HG03064 (cell line): ENCODE measurements around the gene SMG6.

Experiments
- ATAC-seq: cut with Tn5 transposase; IDR thresholded peaks from one replicate; pipeline ENCODE4 v1.9.1; 2021; ENCODE audit warnings: low read depth; ENCODE audit not compliant: unreplicated experiment

Gene SMG6

DNA sequence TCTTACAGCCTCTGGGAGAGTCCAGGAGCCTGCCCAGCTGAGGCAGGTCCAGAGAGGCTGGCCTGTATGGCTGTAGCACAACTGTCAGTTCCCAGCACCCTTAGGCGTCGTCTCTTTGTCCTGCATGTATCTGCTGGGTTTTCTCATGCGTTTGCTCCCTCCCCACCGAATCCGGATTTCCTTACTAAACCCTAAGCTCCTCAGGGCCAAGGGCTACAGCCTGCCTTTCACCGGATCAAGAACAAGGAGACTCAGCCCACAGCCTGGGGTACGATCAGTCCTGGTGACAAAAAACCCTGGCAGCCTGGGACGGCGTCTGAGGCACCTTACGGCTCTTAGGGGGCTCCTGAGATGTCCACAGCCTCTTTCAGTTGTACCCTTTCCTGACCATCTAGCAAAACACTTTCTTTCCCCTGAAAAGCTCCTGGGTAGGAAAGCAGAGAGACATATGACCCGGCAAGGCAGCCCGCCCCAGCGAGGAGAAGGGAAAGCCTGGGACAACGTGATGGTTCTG is 236.5 kb downstream of the SMG6 start:
- ATAC-seq: no peak

DNA sequence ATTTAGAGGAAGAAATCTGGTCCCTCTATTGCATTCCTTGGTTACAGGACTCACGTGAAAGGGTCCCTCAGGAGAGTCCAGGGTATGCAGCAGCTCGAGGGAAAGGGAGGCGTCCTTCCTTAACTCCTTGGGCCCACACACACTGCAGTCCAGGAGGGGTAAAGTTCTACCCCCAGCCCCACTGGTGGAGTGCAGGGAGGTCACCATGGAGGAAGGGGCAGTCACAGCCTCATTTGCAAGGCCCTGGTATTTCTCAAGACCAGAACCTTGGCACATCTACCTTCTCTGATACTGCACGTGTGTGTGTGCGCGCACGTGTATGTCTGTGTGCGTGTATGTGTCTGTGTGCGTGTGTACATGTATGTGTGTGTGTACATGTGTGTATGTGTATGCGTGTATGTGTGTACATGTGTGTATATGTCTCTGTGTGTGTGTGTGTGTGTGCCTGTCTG is 237.6 kb downstream of the SMG6 start:
- ATAC-seq: no peak

DNA sequence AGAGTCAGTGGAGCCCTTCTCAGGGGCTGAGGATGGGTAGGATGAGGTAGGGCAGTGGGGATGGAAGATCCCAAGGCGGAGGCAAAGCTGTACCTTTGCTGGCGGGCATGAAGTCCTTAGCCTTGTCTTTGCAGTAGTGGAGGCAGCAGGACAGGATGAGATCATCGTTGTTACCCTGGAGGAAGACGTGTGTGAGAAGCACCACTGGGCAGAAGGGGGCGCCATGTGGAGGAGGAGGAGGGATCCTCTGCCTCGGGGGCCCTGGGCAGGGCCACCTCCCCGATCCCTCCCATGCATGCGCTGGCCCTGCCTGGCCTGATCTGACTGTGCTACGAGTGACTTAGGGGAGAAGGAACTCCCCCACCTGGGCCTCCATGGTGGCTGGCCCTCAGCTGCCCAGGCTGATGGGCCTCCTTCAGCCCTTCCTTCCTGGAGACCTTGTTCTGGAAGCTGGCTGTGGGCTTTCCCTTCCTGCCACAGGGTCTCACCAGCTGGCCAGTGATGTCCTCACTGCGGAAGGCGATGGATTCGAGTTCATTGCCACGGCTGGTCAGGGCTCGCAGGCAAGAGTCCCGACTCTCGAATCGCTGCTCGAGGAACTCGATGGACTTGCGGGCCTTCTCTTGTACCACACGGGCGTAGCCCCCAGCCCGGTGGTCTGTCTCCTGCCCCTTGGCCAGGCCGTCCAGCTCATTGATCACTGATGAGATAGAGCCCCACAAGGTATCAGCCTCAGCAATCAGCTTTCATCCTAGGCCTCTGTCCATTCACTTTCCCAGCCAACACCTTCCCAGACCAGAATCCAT is 238.4 kb downstream of the SMG6 start:
- no peak for ATAC-seq

DNA sequence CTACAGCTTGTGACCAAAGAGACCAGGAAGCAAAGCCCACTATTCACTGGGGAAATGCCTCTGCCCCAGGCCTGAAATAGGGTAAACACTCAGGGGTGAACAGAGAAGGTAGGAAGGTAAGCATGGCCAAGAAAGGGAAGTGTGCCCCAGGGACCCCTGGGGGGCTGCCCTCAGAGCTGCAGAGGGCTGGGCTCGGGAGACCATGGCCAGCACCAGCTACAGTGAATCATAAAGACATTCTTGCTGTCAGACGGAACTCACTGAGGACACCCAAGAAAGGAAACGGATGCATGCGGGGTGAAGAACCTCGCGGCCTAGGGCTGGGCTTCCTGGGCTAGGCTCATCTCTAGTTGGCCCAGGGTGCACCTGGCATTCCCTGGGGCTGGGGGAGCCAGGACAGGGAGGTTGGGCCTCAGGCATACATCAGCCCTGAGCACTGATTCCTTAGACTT is 239.0 kb downstream of the SMG6 start:
- no peak for ATAC-seq

DNA sequence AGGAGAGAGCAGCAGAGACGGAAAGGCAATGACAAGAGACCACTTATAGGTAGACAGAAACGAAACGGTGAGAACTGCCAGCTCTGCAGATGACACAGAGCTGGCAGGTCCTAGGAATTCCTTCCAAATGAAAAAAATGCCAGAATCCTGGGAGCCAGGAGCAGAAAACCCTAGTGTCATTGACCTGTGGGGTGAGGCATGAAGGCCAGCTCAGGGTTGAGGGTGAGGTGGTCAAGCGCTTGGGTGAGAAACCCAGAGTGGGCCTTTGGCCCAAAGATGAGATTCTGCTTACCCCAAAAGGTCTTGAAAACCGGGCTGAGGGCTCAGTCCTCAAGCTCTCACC is 239.5 kb downstream of the SMG6 start:
- no peak for ATAC-seq

DNA sequence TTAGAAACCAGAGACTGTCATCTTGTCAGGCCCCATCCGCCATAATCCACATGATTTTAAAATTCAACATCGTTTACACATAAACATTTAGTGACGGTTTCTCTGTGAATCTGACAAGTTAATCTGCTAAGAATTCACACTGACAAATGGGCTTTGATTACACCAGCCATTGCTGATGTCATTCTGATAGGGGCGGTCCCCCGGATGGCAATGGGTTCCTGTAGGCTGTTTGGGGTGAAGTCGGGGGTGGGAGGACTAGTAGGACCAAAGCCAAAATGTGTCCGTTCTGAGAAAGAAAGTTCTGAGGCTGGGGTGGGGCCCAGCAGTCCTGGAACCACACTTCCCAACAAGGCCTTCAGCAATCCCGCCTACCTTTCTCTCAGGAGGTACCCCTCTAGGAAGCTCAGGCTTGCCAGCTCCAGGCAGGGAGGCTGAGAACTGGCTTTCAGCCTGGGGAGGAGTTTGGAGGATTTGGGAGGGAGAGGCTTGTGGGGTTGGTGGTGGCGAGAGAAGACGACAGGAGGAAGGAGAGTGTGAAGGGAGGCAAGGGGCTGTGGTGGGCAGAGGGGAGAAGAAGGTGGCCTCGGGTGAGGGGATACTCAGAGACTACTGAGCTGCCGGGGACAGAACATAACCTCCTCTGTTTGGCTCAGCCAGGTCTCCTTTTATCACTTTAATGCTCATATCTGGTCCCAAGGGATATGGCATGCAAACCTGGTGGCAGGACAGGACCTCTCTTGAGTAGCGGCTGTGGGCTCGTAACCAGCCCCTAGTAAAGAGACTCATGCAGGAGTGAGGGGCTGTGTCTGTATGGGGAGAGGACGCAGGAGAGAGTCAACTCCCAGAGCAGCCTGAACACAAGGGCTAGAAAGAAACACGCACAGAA is 240.1 kb downstream of the SMG6 start:
- ATAC-seq: no peak

DNA sequence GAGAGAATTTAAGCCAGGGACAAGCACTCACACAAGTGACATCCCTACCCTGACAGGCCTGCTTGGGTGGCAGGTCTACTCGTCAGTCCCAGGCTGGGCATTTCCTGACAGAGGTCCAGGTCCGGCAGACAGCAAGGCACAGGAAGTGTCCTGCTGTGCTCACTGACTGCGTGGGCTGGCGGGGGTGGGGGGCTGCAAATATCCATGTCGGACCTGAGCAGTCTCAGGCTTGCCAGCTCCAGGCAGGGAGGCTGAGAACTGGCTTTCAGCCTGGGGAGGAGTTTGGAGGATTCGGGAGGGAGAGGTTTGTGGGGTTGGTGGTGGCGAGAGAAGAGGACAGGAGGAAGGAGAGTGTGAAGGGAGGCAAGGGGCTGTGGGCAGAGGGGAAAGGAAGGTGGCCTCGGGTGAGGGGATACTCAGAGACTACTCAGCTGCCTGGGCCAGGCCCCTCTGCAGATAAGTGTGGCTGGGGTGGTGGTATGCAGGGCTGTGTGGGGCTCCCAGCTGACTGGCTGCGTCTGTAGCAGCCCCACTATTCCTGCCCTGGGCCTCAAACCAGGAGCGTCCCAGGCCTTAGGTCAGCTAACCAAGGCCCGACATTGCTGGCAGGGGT is 240.9 kb downstream of the SMG6 start:
- ATAC-seq: no peak

DNA sequence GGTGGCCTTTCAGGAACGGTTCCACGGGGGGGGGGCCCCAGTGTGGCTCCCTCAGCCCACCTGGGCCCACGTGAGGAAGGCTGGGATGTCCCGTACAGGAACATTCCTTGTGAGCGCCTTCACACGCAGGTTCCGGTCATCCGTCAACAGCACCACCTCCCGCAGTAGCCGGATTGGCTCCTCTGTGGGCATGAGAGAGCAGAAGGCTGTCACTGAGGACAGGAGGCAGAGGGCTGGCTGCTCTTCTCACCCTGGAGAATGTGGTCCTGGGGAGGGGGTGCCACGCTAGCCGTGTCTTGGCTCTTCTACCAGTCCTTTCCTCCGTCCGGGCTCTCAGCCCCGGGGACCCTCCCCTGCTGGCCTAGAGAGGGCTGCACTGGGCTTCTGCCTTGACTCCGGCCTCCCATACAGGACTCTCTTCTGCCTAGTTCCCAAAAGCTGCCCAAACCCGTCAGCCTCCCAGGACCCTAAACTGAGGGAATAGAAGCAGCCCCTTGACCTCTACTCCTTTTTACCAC is 242.1 kb downstream of the SMG6 start:
- ATAC-seq: no peak

DNA sequence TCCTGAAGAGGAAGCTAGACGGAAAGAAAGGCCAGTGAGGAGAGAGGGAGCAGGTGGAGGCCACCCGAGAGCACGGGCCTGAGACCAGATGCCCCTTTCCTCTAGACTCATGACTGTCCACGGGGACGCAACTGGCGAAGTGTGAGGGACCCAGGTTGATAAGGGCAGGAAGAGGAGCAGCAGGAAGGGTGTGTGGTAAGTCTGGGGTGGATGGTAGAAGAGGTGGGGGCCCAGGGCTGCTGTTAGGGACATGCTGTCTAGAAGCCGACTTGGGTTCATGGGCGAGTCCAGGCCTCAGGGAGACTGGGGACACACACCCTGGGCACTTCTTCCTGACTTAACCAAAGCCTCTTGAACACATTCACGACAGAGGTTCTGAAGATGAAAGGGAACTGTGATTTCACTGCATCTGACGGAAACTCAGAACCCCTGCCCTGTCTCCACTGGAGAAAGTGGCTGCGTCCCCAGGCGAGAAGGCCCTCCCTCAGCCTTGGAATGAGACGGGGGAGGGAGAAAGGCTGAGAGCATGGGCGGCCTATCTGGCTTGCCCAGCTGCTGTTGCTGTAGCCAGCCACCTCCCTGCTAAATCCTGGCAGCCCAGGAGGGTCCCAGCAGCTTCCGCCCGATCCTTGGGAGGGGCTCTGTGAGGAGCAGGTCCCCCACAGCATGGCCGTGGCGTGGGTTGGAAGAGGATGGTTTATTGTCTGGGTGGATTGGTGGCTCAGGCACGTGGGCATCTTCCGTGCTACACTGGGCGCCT is 242.7 kb downstream of the SMG6 start:
- ATAC-seq: no peak

DNA sequence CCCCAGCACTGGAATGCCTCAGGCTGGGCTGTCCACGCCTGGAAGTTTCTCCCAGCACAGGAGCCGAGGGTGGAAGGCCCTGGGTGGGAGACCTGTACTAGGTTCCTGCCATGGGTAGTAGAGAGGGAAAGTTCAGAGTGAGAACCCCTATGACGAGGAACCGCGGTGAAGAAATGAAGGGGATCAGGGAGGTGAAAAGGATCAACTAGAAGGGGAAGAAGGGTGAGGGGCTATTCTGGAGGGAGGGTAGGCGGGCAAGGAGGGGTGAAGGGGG is 243.3 kb downstream of the SMG6 start:
- ATAC-seq: no peak

DNA sequence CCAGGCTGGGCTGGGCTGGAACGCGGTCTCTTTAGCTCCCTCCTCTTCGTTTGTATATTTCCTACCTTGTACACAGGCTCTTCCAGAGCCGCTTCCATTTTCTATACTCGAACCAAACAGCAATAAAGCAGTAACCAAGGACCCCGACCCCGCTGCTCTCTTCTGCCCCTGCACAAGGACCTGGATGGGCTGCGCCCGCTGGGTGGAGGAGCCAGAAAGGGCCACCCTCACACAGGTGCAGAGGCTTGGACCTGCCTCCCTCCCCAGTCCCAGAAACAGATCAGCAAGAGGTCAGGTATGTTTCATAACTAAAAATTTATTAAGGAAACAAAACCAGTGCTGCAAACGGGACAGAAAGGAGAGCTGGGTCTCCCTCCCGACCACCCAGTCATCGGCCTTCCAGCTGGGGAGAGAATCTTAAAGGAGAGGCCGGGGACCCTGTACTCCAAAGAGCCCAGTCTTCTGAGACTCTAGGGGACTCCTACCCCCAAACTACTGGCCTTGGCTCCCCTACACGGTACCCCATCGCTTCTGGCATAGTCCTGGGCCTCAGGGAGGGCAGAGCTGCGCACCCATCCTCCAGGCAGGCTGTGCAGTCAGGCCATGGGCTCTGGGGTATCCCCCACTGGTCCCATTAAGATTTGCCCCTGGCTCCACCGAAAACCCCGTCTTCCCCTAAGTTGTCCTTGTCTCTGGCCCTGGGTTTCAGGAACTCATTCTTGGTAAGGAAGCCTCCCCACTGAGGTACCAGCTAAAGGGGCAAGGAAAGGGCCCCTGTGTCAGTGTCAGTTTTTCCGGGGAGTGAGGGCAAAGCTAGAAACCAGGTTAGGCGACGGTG is 243.8 kb downstream of the SMG6 start:
- ATAC-seq: no peak

DNA sequence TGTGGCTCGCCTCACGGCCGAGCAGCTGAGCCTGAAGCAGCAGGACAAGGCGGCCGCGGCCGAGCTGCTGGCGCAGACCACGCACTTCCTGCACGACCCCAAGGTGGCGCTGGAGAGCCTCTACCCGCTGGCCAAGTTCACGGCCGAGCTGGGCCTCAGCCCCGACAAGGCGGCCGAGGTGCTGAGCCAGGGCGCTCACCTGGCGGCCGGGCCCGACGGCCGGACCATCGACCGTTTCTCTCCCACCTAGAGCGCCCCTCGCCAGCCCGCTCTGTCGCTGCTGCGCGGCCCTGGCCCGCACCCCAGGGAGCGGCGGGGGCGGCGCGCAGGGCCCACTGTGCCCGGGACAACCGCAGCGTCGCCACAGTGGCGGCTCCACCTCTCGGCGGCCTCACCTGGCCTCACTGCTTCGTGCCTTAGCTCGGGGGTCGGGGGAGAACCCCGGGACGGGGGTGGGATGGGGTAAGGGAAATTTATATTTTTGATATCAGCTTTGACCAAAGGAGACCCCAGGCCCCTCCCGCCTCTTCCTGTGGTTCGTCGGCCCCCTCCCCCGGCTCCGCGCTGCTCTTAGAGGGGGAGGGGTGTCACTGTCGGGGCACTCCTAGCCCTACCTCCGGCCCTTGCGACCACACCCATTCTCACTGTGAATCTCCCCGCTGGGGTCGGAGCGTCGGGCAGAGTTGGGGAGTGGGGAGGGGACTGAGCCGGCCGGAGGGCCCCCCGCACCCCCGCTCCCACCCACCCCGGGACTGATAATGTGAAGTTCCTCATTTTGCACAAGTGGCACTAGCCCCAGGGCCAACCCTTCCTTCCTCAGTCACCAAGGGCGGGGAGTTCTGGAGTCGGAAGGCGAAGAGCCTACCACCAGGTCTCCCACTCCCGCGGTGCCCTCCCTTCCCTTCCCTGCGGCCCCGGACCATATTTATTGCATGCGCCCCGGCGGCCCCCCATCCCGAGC is 244.7 kb downstream of the SMG6 start:
- ATAC-seq: no peak

DNA sequence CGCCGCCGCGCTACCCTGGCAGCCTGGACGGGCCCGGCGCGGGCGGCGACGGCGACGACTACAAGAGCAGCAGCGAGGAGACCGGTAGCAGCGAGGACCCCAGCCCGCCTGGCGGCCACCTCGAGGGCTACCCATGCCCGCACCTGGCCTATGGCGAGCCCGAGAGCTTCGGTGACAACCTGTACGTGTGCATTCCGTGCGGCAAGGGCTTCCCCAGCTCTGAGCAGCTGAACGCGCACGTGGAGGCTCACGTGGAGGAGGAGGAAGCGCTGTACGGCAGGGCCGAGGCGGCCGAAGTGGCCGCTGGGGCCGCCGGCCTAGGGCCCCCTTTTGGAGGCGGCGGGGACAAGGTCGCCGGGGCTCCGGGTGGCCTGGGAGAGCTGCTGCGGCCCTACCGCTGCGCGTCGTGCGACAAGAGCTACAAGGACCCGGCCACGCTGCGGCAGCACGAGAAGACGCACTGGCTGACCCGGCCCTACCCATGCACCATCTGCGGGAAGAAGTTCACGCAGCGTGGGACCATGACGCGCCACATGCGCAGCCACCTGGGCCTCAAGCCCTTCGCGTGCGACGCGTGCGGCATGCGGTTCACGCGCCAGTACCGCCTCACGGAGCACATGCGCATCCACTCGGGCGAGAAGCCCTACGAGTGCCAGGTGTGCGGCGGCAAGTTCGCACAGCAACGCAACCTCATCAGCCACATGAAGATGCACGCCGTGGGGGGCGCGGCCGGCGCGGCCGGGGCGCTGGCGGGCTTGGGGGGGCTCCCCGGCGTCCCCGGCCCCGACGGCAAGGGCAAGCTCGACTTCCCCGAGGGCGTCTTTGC is 245.6 kb downstream of the SMG6 start:
- no peak for ATAC-seq

DNA sequence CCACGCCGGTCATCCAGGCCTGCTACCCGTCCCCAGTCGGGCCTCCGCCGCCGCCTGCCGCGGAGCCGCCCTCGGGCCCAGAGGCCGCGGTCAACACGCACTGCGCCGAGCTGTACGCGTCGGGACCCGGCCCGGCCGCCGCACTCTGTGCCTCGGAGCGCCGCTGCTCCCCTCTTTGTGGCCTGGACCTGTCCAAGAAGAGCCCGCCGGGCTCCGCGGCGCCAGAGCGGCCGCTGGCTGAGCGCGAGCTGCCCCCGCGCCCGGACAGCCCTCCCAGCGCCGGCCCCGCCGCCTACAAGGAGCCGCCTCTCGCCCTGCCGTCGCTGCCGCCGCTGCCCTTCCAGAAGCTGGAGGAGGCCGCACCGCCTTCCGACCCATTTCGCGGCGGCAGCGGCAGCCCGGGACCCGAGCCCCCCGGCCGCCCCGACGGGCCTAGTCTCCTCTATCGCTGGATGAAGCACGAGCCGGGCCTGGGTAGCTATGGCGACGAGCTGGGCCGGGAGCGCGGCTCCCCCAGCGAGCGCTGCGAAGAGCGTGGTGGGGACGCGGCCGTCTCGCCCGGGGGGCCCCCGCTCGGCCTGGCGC is 246.3 kb downstream of the SMG6 start:
- no peak for ATAC-seq

DNA sequence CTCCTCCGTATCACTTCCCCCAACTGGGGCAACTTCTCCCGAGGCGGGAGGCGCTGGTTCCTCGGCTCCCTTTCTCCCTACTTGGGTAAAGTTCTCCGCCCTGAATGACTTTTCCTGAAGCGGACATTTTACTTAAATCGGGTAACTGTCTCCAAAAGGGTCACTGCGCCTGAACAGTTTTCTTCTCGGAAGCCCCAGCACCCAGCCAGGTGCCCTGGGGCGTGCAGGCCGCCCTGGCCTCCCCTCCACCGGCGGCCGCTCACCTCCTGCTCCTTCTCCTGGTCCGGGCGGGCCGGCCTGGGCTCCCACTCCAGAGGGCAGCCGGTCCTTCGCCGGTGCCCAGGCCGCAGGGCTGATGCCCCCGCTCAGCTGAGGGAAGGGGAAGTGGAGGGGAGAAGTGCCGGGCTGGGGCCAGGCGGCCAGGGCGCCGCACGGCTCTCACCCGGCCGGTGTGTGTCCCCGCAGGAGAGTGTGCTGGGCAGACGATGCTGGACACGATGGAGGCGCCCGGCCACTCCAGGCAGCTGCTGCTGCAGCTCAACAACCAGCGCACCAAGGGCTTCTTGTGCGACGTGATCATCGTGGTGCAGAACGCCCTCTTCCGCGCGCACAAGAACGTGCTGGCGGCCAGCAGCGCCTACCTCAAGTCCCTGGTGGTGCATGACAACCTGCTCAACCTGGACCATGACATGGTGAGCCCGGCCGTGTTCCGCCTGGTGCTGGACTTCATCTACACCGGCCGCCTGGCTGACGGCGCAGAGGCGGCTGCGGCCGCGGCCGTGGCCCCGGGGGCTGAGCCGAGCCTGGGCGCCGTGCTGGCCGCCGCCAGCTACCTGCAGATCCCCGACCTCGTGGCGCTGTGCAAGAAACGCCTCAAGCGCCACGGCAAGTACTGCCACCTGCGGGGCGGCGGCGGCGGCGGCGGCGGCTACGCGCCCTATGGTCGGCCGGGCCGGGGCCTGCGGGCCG is 247.1 kb downstream of the SMG6 start:
- no peak for ATAC-seq
